ENCODE results near the gene RBP2. TPM values are rescaled to one million over a fixed set of nuclear protein-coding genes. Genes with fewer than 3 reads are reported as not detected.

Gene RBP2
- total and polyA plus RNA-seq, 4 donors: 0.33 to 1.3 (median 1.1) TPM; not detected in 1

DNA sequence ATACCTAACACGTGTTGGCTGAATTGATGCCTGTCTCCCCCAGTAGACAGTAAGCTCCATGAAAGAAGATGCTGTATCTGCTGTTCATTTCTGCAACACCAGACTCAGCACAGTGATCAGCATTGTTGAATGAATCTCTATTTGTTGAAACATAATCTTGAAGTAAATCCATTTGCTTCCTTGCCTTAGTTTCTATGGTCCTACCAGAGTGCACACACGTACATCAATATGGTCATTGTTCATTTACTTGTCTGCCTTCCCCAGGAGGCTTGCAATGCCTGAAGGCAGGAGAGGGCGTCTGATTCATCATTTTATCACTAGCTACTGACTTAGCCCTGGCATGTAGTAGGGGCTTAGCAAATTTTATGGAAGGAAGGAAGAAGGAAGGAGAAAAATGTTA, 19.2 kb downstream of the RBP2 start:
- no peak overlapping the region for H3K9ac ChIP-seq (ENCODE audit: insufficient read depth in 1 of 2, low read length in 2 of 2)
- TF ChIP-seq, protein P1, sequence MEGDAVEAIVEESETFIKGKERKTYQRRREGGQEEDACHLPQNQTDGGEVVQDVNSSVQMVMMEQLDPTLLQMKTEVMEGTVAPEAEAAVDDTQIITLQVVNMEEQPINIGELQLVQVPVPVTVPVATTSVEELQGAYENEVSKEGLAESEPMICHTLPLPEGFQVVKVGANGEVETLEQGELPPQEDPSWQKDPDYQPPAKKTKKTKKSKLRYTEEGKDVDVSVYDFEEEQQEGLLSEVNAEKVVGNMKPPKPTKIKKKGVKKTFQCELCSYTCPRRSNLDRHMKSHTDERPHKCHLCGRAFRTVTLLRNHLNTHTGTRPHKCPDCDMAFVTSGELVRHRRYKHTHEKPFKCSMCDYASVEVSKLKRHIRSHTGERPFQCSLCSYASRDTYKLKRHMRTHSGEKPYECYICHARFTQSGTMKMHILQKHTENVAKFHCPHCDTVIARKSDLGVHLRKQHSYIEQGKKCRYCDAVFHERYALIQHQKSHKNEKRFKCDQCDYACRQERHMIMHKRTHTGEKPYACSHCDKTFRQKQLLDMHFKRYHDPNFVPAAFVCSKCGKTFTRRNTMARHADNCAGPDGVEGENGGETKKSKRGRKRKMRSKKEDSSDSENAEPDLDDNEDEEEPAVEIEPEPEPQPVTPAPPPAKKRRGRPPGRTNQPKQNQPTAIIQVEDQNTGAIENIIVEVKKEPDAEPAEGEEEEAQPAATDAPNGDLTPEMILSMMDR (IDR thresholded peaks at IDR 0.05; ENCODE audit: control extremely low read depth, extremely low read depth): no peak
- WGBS, 2 donors: 88 to 92% methylated on average over 3 of the region's 3 CpGs

DNA sequence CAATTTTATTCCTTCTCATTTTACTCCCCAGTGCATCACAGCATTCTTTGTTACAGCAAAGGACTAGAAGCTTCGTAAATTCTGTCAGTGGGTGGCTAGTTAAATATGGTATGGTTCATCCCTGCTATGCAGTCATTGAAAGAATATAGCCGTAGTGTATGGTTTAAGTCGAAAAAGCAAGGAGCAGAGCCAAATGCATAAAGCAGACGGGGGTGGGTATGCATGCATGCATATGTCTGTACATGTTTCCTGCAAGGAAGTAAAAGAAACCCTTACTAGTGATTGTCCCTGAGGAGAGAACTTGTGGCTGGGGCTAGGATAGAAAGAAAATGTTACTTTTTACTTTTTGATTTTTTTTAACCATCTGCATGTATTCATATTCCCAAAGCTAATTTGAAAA, 19.9 kb downstream of the RBP2 start:
- 83 to 87% methylated on average over 4 of the region's 4 CpGs for whole genome bisulfite sequencing, 2 donors

More for the DNA sequence above, 19.2 kb downstream of the RBP2 start:
- Histone ChIP-seq H3K9me3 (ENCODE audit: control insufficient read depth in 4 of 4, insufficient read depth in 3 of 4, low read length in 3 of 4) (no peaks in the 10 kb centered on the region), H3K36me3 (ENCODE audit: control insufficient read depth in 4 of 4, insufficient read depth in 4 of 4, low read length in 4 of 4) (no peaks in the 10 kb centered on the region), H3K27me3 (ENCODE audit: control insufficient read depth in 3 of 3, insufficient read depth in 3 of 3, low read length in 2 of 3) (no peaks in the 10 kb centered on the region), H3K4me1 (ENCODE audit: control insufficient read depth in 5 of 5, insufficient read depth in 5 of 5, low read length in 5 of 5) (peaks cover 0 to 2% (median 0%) of the 10 kb centered on the region in 5 donors), H3K27ac (ENCODE audit: low read depth in 1 of 2, low read length in 1 of 2) (no peak overlapping the region), H3K4me3 (no peak overlapping the region)
- DNase-seq: no peak
- ATAC-seq (ENCODE audit: insufficient read depth, low FRiP score): no peak

DNA sequence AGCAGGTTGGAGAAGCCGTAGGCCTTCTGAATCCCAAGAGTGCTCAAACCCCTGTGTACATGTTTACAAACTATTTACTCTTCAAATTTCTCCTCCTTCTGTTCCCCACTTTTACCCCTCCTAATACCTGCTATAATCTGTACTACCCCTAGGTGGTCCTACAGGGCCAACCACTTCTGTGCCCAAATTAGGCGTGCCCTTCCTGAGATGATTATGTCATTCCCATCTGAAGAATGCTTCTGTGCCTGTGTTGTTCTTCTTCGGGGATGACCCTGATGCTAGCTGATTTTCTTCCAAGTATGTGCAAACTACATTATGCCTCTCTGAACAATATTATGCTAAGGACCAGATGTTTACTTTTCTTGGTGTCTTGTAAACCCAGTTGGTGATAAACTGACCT, 20.5 kb downstream of the RBP2 start:
- Histone ChIP-seq H3K9me3 (ENCODE audit: control insufficient read depth in 4 of 4, insufficient read depth in 3 of 4, low read length in 3 of 4) (no peaks in the 10 kb centered on the region), H3K36me3 (ENCODE audit: control insufficient read depth in 4 of 4, insufficient read depth in 4 of 4, low read length in 4 of 4) (no peaks in the 10 kb centered on the region), H3K4me3 (no peak overlapping the region), H3K27ac (ENCODE audit: low read depth in 1 of 2, low read length in 1 of 2) (no peak overlapping the region), H3K27me3 (ENCODE audit: control insufficient read depth in 3 of 3, insufficient read depth in 3 of 3, low read length in 2 of 3) (no peaks in the 10 kb centered on the region), H3K9ac (ENCODE audit: insufficient read depth in 1 of 2, low read length in 2 of 2) (no peak overlapping the region), H3K4me1 (ENCODE audit: control insufficient read depth in 5 of 5, insufficient read depth in 5 of 5, low read length in 5 of 5) (peaks cover 0 to 2% (median 0%) of the 10 kb centered on the region in 5 donors)
- ATAC-seq (ENCODE audit: insufficient read depth, low FRiP score): no peak
- 70 to 88% methylated on average over 3 of the region's 3 CpGs for WGBS, 2 donors
- no peak for DNase-seq
- TF ChIP-seq, protein P1 (IDR thresholded peaks at IDR 0.05; ENCODE audit: control extremely low read depth, extremely low read depth): no peak

More for the DNA sequence above, 19.9 kb downstream of the RBP2 start:
- TF ChIP-seq, protein P1 (IDR thresholded peaks at IDR 0.05; ENCODE audit: control extremely low read depth, extremely low read depth): no peak
- Histone ChIP-seq H3K9ac (ENCODE audit: insufficient read depth in 1 of 2, low read length in 2 of 2) (no peak overlapping the region), H3K9me3 (ENCODE audit: control insufficient read depth in 4 of 4, insufficient read depth in 3 of 4, low read length in 3 of 4) (no peaks in the 10 kb centered on the region), H3K4me1 (ENCODE audit: control insufficient read depth in 5 of 5, insufficient read depth in 5 of 5, low read length in 5 of 5) (peaks cover 0 to 2% (median 0%) of the 10 kb centered on the region in 5 donors), H3K36me3 (ENCODE audit: control insufficient read depth in 4 of 4, insufficient read depth in 4 of 4, low read length in 4 of 4) (no peaks in the 10 kb centered on the region), H3K4me3 (no peak overlapping the region), H3K27ac (ENCODE audit: low read depth in 1 of 2, low read length in 1 of 2) (no peak overlapping the region), H3K27me3 (ENCODE audit: control insufficient read depth in 3 of 3, insufficient read depth in 3 of 3, low read length in 2 of 3) (no peaks in the 10 kb centered on the region)
- ATAC-seq (ENCODE audit: insufficient read depth, low FRiP score) (no peak), DNase-seq (no peak)

DNA sequence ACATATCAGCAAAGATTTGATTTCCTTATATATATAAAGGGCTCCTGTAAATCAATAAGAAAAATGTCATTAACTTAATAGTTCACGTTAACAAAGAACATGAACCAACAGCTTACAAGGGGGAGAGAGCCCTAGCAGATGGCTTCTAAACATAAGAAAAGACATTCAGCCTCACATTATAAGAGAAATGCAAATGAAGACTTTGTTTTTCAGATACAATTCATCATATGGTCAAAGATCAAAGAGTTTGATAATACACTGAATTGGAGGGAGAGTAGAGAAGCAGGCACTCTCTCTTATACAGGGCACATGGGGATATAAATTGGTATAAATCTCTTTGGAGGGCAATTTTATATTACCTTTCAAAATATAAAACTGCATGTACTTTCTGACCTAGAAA, 21.1 kb downstream of the RBP2 start:
- Histone ChIP-seq H3K36me3 (ENCODE audit: control insufficient read depth in 4 of 4, insufficient read depth in 4 of 4, low read length in 4 of 4) (no peaks in the 10 kb centered on the region), H3K4me1 (ENCODE audit: control insufficient read depth in 5 of 5, insufficient read depth in 5 of 5, low read length in 5 of 5) (peaks cover 0 to 2% (median 0%) of the 10 kb centered on the region in 5 donors), H3K27ac (ENCODE audit: low read depth in 1 of 2, low read length in 1 of 2) (no peak overlapping the region), H3K9me3 (ENCODE audit: control insufficient read depth in 4 of 4, insufficient read depth in 3 of 4, low read length in 3 of 4) (no peaks in the 10 kb centered on the region), H3K4me3 (no peak overlapping the region), H3K27me3 (ENCODE audit: control insufficient read depth in 3 of 3, insufficient read depth in 3 of 3, low read length in 2 of 3) (no peaks in the 10 kb centered on the region), H3K9ac (ENCODE audit: insufficient read depth in 1 of 2, low read length in 2 of 2) (no peak overlapping the region)
- TF ChIP-seq, protein P1 (IDR thresholded peaks at IDR 0.05; ENCODE audit: control extremely low read depth, extremely low read depth): no peak
- ATAC-seq (ENCODE audit: insufficient read depth, low FRiP score): no peak
- no peak for DNase-seq
- 93 to 98% methylated on average over 1 of the region's 1 CpG for WGBS, 2 donors
